Ovary (tissue), 9 donors: Measurements from ENCODE around the gene EGLN1. TPM values are rescaled to one million over a fixed set of nuclear protein-coding genes. Genes with fewer than 3 reads are reported as not detected.

ENCODE experiments used
- DNase-seq, 5 donors: peaks; one replicate each; pipeline ENCODE4 v3.0.0-alpha.2; 2019 to 2020
- H3K27ac ChIP-seq, 2 donors: fragments of 200-600 bp; one replicate each; pipeline versions ENCODE4 v1.5.1 to v1.8.0; 2019 to 2022
- H3K27me3 ChIP-seq: fragments of 200-600 bp; one replicate; pipeline ENCODE4 v1.8.0; 2022
- H3K36me3 ChIP-seq: fragments of 200-600 bp; sonication (generic); one replicate; pipeline ENCODE4 v1.5.1; 2019
- H3K4me1 ChIP-seq: one replicate; pipeline ENCODE4 v1.8.1; 2013; ENCODE audit warnings: mild to moderate bottlenecking, moderate library complexity; ENCODE audit not compliant: insufficient read depth
- H3K4me3 ChIP-seq: fragments of 200-600 bp; sonication (generic); one replicate; pipeline ENCODE4 v1.5.1; 2017
- H3K9me3 ChIP-seq, 2 donors: fragments of 200-600 bp in 1 of 2; sonication (generic) in 1 of 2; one replicate each; pipeline versions ENCODE4 v1.5.1 to v1.8.1; 2013 to 2019; ENCODE audit warnings: mild to moderate bottlenecking in 1 of 2, moderate library complexity in 1 of 2
- EP300 ChIP-seq: sonication (generic); formaldehyde crosslinking; IDR thresholded peaks from one replicate; pipeline ENCODE4 v1.6.1; 2017; ENCODE audit warnings: antibody characterized with exemption
- POLR2A ChIP-seq: fragments of 450-650 bp; IDR thresholded peaks from one replicate; pipeline ENCODE4 v1.6.1; 2017; ENCODE audit warnings: antibody characterized with exemption, mild to moderate bottlenecking, moderate library complexity
- WGBS, 3 donors: extraction: QIAGEN DNeasy Blood & Tissue Kit in 1 of 3; methylation state at CpG; one replicate each; pipeline versions ENCODE4 v1.1.5 to v1.1.7; 2013 to 2017; 5-methylcytosine and 5-hydroxymethylcytosine counted together
- intact Hi-C, 4 donors: fragments of 100-400 bp; cut with DNase I; formaldehyde crosslinking; loops; one replicate each; pipeline versions ENCODE4 v1.11.0 to v1.15.1; 2022 to 2023
- polyA plus RNA-seq, 2 donors: library from polyadenylated mRNA; stranded (reverse); fragments of 200-250 nt in 1 of 2; fragments of 350-450 nt in 1 of 2; fragmentation: Illumina TruSeq in 1 of 2; extraction: RNeasy Lipid Tissue Mini Kit (QIAGEN cat#74804) in 1 of 2; gene quantifications; one replicate each; pipeline ENCODE4 v1.2.3, GENCODE V29; 2013 to 2014
- total RNA-seq, 7 donors: library from RNA; depleted of rRNA in 2 of 7; stranded (reverse); fragments of >200 nt in 2 of 7; fragmentation: NEBNext Ultra II Directional in 3 of 7; extraction: Animal tissue kit (Norgen Biotek cat#: 25700) in 3 of 7; gene quantifications; one replicate each; pipeline versions ENCODE4 v1.1.0 to v1.2.4, GENCODE V29; 2016 to 2023
- TF ChIP-seq, protein P1 (sequence below), 3 donors: fragments of 450-650 bp in 2 of 3; fragments of 200-600 bp in 1 of 3; IDR thresholded peaks; one replicate each; pipeline versions ENCODE4 v1.5.1 to v1.8.0; 2016 to 2022; ENCODE audit warnings: antibody characterized with exemption in 3 of 3, mild to moderate bottlenecking in 1 of 3
- donor health status: DM: no; HTN: no; CAD: no; lungs with moderate emphysema.
- donor health status: DM: no; HTN: no; CAD: no.
- donor health status: Bipolar disorder and iron deficiency.
- donor health status: DM: yes; HTN: yes; CAD: no.
- donor health status: DM: no; HTN: no; CAD: no.
- donor health status: DM: yes; HTN: yes; CAD: no.

Gene EGLN1
- total and polyA plus RNA-seq, 9 donors: 18.5 to 52.0 (median 39.1) TPM

DNA sequence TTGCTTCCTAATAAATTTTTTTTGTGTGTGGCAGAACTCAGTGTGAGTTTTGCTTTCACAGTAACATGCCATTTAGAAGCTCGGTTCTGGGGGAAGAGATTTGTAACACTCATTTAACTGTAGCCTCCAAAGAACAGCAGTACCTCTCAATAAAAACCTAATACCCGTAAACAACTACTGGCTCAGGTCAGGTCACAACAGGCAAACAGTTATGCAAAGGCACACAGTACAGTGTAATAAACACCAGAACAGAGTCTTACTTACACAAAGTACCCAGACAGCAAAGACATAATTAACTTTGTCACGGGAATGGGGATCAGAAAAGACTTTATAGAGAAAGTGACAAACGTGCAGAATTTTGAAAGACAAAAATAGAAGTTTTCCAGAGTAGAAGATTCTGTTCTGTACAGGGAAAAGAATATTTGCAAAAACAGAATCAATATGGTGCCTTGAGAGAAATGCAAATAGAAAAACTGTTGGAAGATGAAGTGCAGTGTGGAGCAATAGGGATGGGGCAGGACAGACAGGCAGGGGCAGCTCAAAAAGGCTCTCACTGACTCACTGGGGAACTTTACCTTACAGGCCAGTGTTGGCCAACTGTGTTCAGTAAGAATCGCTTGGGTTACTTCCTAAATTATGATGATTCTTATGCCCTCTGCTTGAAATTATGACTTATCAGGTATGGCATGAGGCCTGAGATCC, 38.8 kb downstream of the EGLN1 start:
- TF ChIP-seq, protein P1, sequence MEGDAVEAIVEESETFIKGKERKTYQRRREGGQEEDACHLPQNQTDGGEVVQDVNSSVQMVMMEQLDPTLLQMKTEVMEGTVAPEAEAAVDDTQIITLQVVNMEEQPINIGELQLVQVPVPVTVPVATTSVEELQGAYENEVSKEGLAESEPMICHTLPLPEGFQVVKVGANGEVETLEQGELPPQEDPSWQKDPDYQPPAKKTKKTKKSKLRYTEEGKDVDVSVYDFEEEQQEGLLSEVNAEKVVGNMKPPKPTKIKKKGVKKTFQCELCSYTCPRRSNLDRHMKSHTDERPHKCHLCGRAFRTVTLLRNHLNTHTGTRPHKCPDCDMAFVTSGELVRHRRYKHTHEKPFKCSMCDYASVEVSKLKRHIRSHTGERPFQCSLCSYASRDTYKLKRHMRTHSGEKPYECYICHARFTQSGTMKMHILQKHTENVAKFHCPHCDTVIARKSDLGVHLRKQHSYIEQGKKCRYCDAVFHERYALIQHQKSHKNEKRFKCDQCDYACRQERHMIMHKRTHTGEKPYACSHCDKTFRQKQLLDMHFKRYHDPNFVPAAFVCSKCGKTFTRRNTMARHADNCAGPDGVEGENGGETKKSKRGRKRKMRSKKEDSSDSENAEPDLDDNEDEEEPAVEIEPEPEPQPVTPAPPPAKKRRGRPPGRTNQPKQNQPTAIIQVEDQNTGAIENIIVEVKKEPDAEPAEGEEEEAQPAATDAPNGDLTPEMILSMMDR (IDR thresholded peaks at IDR 0.05): no peak
- no peak for TF ChIP-seq POLR2A
- no peak for DNase-seq
- no peaks in the 10 kb centered on the region for H3K9me3 ChIP-seq
- H3K27ac ChIP-seq: no peak overlapping the region
- intact Hi-C loops: no loop called here
- no peaks in the 10 kb centered on the region for H3K36me3 ChIP-seq
- no peak overlapping the region for H3K4me3 ChIP-seq
- H3K4me1 ChIP-seq: peaks cover 2% of the 10 kb centered on the region
- 76 to 80% (median 78%) methylated on average over 5 of the region's 5 CpGs for WGBS, 3 donors
- H3K27me3 ChIP-seq: no peaks in the 10 kb centered on the region

- WGBS, 3 donors: 89 to 95% (median 92%) methylated on average over 3 of the region's 3 CpGs
Observed at GRCh38 chr1:231382426-231382825, 39.7 kb downstream of the EGLN1 start.

GRCh38 chr1:231381729-231382128, 40.4 kb downstream of the EGLN1 start:
- Histone ChIP-seq H3K36me3 (no peaks in the 10 kb centered on the region), H3K4me1 (peaks cover 1% of the 10 kb centered on the region), H3K4me3 (no peak overlapping the region), H3K27me3 (no peaks in the 10 kb centered on the region), H3K27ac (no peak overlapping the region), H3K9me3 (no peaks in the 10 kb centered on the region)
- TF ChIP-seq EP300 (no peak), POLR2A (no peak)
- TF ChIP-seq, protein P1 (IDR thresholded peaks at IDR 0.05): no peak
- intact Hi-C loops: no loop called here
- no peak for DNase-seq
- 51 to 64% (median 52%) methylated on average over 2 of the region's 2 CpGs for WGBS, 3 donors

More at GRCh38 chr1:231382426-231382825, 39.7 kb downstream of the EGLN1 start:
- Histone ChIP-seq H3K4me1 (peaks cover 1% of the 10 kb centered on the region), H3K4me3 (no peak overlapping the region), H3K9me3 (no peaks in the 10 kb centered on the region), H3K27me3 (no peaks in the 10 kb centered on the region), H3K36me3 (no peaks in the 10 kb centered on the region), H3K27ac (no peak overlapping the region)
- TF ChIP-seq EP300 (no peak), POLR2A (no peak)
- TF ChIP-seq, protein P1 (IDR thresholded peaks at IDR 0.05): no peak
- intact Hi-C loops: no loop called here
- no peak for DNase-seq

DNA sequence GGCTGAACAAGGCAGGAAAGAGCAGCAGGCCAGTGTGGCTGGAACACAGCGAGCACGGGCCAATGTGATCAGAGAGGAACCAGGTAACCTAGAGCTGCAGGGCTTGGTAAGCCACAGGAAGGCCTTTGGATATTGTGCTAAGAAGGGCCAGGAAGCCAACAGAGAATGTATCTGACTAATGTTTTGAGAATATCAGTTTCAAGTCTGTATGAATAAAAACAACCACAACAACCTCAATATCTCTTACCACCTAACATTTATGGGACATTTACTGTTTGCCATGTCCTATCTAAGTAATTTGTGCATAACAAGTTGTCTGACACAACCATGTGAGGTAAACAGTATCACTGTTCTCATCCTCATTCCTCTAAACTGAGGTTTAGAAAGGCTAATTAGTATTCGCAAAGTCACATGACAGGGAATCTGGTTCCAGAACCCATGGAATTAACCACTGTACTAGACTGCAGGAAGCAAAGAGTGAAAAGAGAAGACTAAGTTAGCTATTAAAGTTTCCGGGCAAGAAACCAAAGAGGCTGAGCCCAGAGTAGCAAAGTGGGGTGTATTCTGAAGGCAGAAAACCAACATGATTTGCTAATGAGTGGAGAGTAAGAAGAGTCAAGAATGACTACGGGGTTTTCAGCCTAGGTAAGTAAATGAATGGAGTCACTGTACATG, 45.1 kb downstream of the EGLN1 start:
- Histone ChIP-seq H3K27ac (no peak overlapping the region), H3K27me3 (no peaks in the 10 kb centered on the region), H3K4me3 (no peak overlapping the region), H3K9me3 (no peaks in the 10 kb centered on the region), H3K36me3 (no peaks in the 10 kb centered on the region), H3K4me1 (peaks cover 1% of the 10 kb centered on the region)
- intact Hi-C loops: no loop called here
- no peak for TF ChIP-seq EP300
- TF ChIP-seq POLR2A: no peak
- TF ChIP-seq, protein P1 (IDR thresholded peaks at IDR 0.05): no peak
- 81 to 89% (median 88%) methylated on average over 5 of the region's 5 CpGs for WGBS, 3 donors
- no peak for DNase-seq
